HCT116 (cell line): ENCODE measurements around the gene FRMPD4. TPM values are rescaled to one million over a fixed set of nuclear protein-coding genes. Genes with fewer than 3 reads are reported as not detected.

Source experiments
- ATAC-seq: fragments of 200-7000 bp; cut with Tn5 transposase; 2 replicates; pipeline ENCODE4 v1.9.1; 2020; ENCODE audit warnings: mild to moderate bottlenecking, moderate library complexity
- BruUV-seq: library from RNA; stranded (reverse); fragments of 400-500 nt; replicated peaks from 2 replicates; lab custom pipeline; 2021; lab: Mats Ljungman, UMichigan
- CTCF ChIA-PET: fragments of 300-600 bp; sonication (Branson Sonifier 250); formaldehyde crosslinking; loops from one replicate; lab custom pipeline; 2021; ENCODE audit warnings: antibody characterized with exemption; lab: Charles Lee
- POLR2A ChIA-PET: fragments of 300-600, 350-600 bp; sonication (Branson Sonifier 250); formaldehyde crosslinking; loops from one replicate; lab custom pipeline; 2021; ENCODE audit warnings: antibody characterized with exemption; lab: Charles Lee
- RAD21 ChIA-PET, 2 experiments: fragments of 300-600 bp; sonication (Branson Sonifier 250); formaldehyde crosslinking; loops; one replicate each; lab custom pipeline; 2023; ENCODE audit warnings: low total read pairs in 2 of 2; ENCODE audit not compliant: uncharacterized antibody in 2 of 2, unreplicated experiment in 2 of 2, low non-redundant PET in 1 of 2; lab: Charles Lee
- DNase-seq: peaks from one replicate; pipeline ENCODE4 v3.0.0-alpha.2; 2010; ENCODE audit warnings: low read depth, low spot score
- H2AFZ ChIP-seq: fragments of 200-600 bp; shearing (Covaris generic), sonication (generic); 2 replicates; pipeline ENCODE4 v1.6.1; 2017; ENCODE audit warnings: low read depth, mixed run types, mixed read lengths, antibody characterized with exemption, low read length; ENCODE audit not compliant: poor library complexity, severe bottlenecking
- H3K27ac ChIP-seq: 2 replicates; pipeline ENCODE4 v1.5.1; 2012; ENCODE audit warnings: low read depth, low read length
- H3K27me3 ChIP-seq: fragments of 200-600 bp; sonication (generic); 2 replicates; pipeline ENCODE4 v1.6.1; 2016; ENCODE audit warnings: mixed run types, low read length, mixed read lengths; ENCODE audit not compliant: insufficient read depth
- H3K36me3 ChIP-seq, 2 experiments: fragments of 200-500 bp in 1 of 2; fragments of 200-600 bp in 1 of 2; sonication (Bioruptor generic) in 1 of 2; sonication (generic) in 1 of 2; 2 replicates each; pipeline versions ENCODE4 v1.5.1 to v1.6.1; 2014 to 2016; ENCODE audit warnings: low read length in 2 of 2, inconsistent platforms in 1 of 2, mixed read lengths in 1 of 2, mixed run types in 1 of 2; ENCODE audit not compliant: insufficient read depth in 2 of 2, control insufficient read depth in 1 of 2
- H3K4me1 ChIP-seq, 2 experiments: fragments of 200-600 bp in 1 of 2; sonication (generic) in 1 of 2; 2 replicates each; pipeline versions ENCODE4 v1.5.1 to v1.6.1; 2012 to 2017; ENCODE audit warnings: low read length in 2 of 2, inconsistent platforms in 1 of 2, mild to moderate bottlenecking in 1 of 2, mixed read lengths in 1 of 2, mixed run types in 1 of 2, moderate library complexity in 1 of 2; ENCODE audit not compliant: insufficient read depth in 2 of 2, control insufficient read depth in 1 of 2
- H3K4me2 ChIP-seq: fragments of 200-600 bp; sonication (generic); 2 replicates; pipeline ENCODE4 v1.6.1; 2017; ENCODE audit warnings: mixed run types, low read length, mixed read lengths
- H3K4me3 ChIP-seq, 2 experiments: fragments of 200-600 bp in 1 of 2; sonication (generic) in 1 of 2; replicated peaks in 1 of 2; 2 replicates each; pipeline ENCODE4 v1.5.1; 2011 to 2016; ENCODE audit warnings: low read length in 2 of 2, control low read depth in 1 of 2, low read depth in 1 of 2, mild to moderate bottlenecking in 1 of 2, mixed read lengths in 1 of 2, mixed run types in 1 of 2
- H3K79me2 ChIP-seq: fragments of 200-600 bp; sonication (generic); 2 replicates; pipeline ENCODE4 v1.6.1; 2017; ENCODE audit warnings: mild to moderate bottlenecking, mixed run types, low read length, moderate library complexity, mixed read lengths; ENCODE audit not compliant: insufficient read depth
- H3K9ac ChIP-seq: fragments of 200-600 bp; sonication (generic); 2 replicates; pipeline ENCODE4 v1.6.1; 2016; ENCODE audit warnings: low read length, mixed read lengths
- H3K9me2 ChIP-seq: fragments of 200-600 bp; sonication (generic), shearing (Covaris generic); 2 replicates; pipeline ENCODE4 v1.6.1; 2017; ENCODE audit warnings: mixed run types, mild to moderate bottlenecking, moderate library complexity; ENCODE audit not compliant: insufficient read depth
- H3K9me3 ChIP-seq, 2 experiments: fragments of 200-500 bp in 1 of 2; fragments of 200-600 bp in 1 of 2; sonication (Bioruptor generic) in 1 of 2; sonication (generic) in 1 of 2; 2 replicates each; pipeline ENCODE4 v1.6.1; 2014 to 2017; ENCODE audit warnings: low read length in 2 of 2, mixed read lengths in 2 of 2, inconsistent platforms in 1 of 2, low read depth in 1 of 2, mild to moderate bottlenecking in 1 of 2, mixed run types in 1 of 2, moderate library complexity in 1 of 2; ENCODE audit not compliant: control insufficient read depth in 1 of 2, insufficient read depth in 1 of 2
- H4K20me1 ChIP-seq: fragments of 200-600 bp; sonication (generic), shearing (Covaris generic); 2 replicates; pipeline ENCODE4 v1.6.1; 2017; ENCODE audit warnings: mixed run types, mild to moderate bottlenecking, moderate library complexity; ENCODE audit not compliant: insufficient read depth
- ATF3 ChIP-seq: IDR thresholded peaks from 2 replicates; pipeline ENCODE4 v1.6.1; 2012
- CBX3 ChIP-seq: IDR thresholded peaks from 2 replicates; pipeline ENCODE4 v1.6.1; 2012; ENCODE audit warnings: low read depth
- CEBPB ChIP-seq: IDR thresholded peaks from 2 replicates; pipeline ENCODE4 v1.6.1; 2012; ENCODE audit warnings: low read depth
- CTCF ChIP-seq, 3 experiments: fragments of 200-600 bp in 1 of 3; sonication (generic) in 1 of 3; IDR thresholded peaks in 2 of 3; conservative IDR thresholded peaks in 1 of 3; 2 replicates each; pipeline ENCODE4 v1.5.1; 2012 to 2017; ENCODE audit warnings: low read depth in 2 of 3, low read length in 2 of 3, antibody characterized with exemption in 1 of 3, borderline replicate concordance in 1 of 3, control low read depth in 1 of 3, mild to moderate bottlenecking in 1 of 3, mixed read lengths in 1 of 3, mixed run types in 1 of 3, moderate library complexity in 1 of 3; ENCODE audit not compliant: insufficient read depth in 1 of 3
- EGR1 ChIP-seq: IDR thresholded peaks from 2 replicates; pipeline ENCODE4 v1.6.1; 2012; ENCODE audit warnings: low read depth
- FOSL1 ChIP-seq: IDR thresholded peaks from 2 replicates; pipeline ENCODE4 v1.6.1; 2012; ENCODE audit warnings: low read depth
- JUND ChIP-seq: IDR thresholded peaks from 2 replicates; pipeline ENCODE4 v1.6.1; 2012
- REST ChIP-seq: IDR thresholded peaks from 2 replicates; pipeline ENCODE4 v1.6.1; 2012; ENCODE audit warnings: low read depth
- TCF7L2 ChIP-seq: IDR thresholded peaks from 2 replicates; pipeline ENCODE4 v1.7.0; 2011; ENCODE audit warnings: borderline replicate concordance, inconsistent platforms; ENCODE audit not compliant: insufficient read depth, insufficient read length; ENCODE audit errors: extremely low read depth
- ZFX ChIP-seq: fragments of 450-650 bp; IDR thresholded peaks from 2 replicates; pipeline ENCODE4 v1.6.1; 2017
- intact Hi-C: fragments of 100-400 bp; cut with micrococcal nuclease; formaldehyde crosslinking; loops from 2 replicates; pipeline ENCODE4 v1.10.0; 2022
- total RNA-seq: library from RNA; stranded (reverse); gene quantifications from one replicate; pipeline ENCODE4 v1.2.1, GENCODE V29; 2021; ENCODE audit not compliant: unreplicated experiment

Gene FRMPD4
- total RNA-seq, 1 experiment from 2014 or later, result not detected

GRCh38 chrX:12374286-12374685 is 236.0 kb downstream of the FRMPD4 start:
- Histone ChIP-seq H2AFZ (no peak overlapping the region), H3K9me2 (no peaks in the 10 kb centered on the region), H3K9ac (no peak overlapping the region), H3K79me2 (no peaks in the 10 kb centered on the region), H3K4me3 (no peak overlapping the region), H3K4me1 (no peaks in the 10 kb centered on the region), H4K20me1 (no peaks in the 10 kb centered on the region), H3K27ac (no peak overlapping the region), H3K4me2 (no peak overlapping the region), H3K36me3 (no peaks in the 10 kb centered on the region), H3K9me3 (no peaks in the 10 kb centered on the region), H3K27me3 (no peaks in the 10 kb centered on the region)
- intact Hi-C loops, result no loop called here
- ATAC-seq (no peak), DNase-seq (no peak)
- TF ChIP-seq CEBPB (no peak), JUND (no peak), EGR1 (no peak), CTCF (IDR thresholded peaks at IDR 0.05 in 2 of 3, conservative IDR thresholded peaks at IDR 0.05 in 1 of 3; ENCODE audit: borderline replicate concordance in 1 of 3, insufficient read depth in 1 of 3, low read depth in 2 of 3, low read length in 2 of 3) (no peak), REST (no peak), TCF7L2 (no peak), ZFX (no peak), FOSL1 (no peak), CBX3 (no peak), ATF3 (no peak)
- BruUV-seq, result no TSS peak
- CTCF ChIA-PET, result no interaction called here
- POLR2A ChIA-PET, result no interaction called here
- RAD21 ChIA-PET, result no interaction called here
